HepG2 (cell line): ENCODE measurements around the gene DNMT3A. TPM values are rescaled to one million over a fixed set of nuclear protein-coding genes. Genes with fewer than 3 reads are reported as not detected.
A peak's percentile ranks its signal among the peaks of the same experiment; 100 is the strongest.

Experiments
- ETV5 ChIP-seq: IDR thresholded peaks from 2 replicates; pipeline ENCODE4 v1.6.1; 2018; ENCODE audit warnings: missing biosample characterization, missing genetic modification reagents, inconsistent platforms, borderline replicate concordance
- FOXA1 ChIP-seq, 2 experiments: fragments of 450-650 bp in 1 of 2; sonication (generic) in 1 of 2; formaldehyde crosslinking in 1 of 2; IDR thresholded peaks; 2 replicates each; pipeline versions ENCODE4 v1.4.0 to v1.6.1; 2016 to 2020; ENCODE audit warnings: missing genetic modification reagents in 1 of 2
- ISX ChIP-seq: sonication (generic); formaldehyde crosslinking; conservative IDR thresholded peaks from 2 replicates; pipeline ENCODE4 v1.5.0; 2020; ENCODE audit warnings: missing genetic modification reagents
- MAZ ChIP-seq, 2 experiments: sonication (generic) in 1 of 2; formaldehyde crosslinking in 1 of 2; IDR thresholded peaks; 2 replicates each; pipeline versions ENCODE4 v1.5.0 to v1.6.1; 2012 to 2020; ENCODE audit warnings: low read depth in 2 of 2, mild to moderate bottlenecking in 2 of 2, borderline replicate concordance in 1 of 2, improper control_type of control experiment in 1 of 2, low read length in 1 of 2, missing genetic modification reagents in 1 of 2, moderate library complexity in 1 of 2
- MIER3 ChIP-seq: IDR thresholded peaks from 2 replicates; pipeline ENCODE4 v1.6.1; 2016; ENCODE audit warnings: missing compliant biosample characterization, borderline replicate concordance
- NR1H2 ChIP-seq: sonication (generic); formaldehyde crosslinking; IDR thresholded peaks from 2 replicates; pipeline ENCODE4 v1.8.1; 2022; ENCODE audit warnings: low read depth, missing genetic modification reagents, borderline replicate concordance
- NRL ChIP-seq: sonication (generic); formaldehyde crosslinking; IDR thresholded peaks from 2 replicates; pipeline ENCODE4 v1.5.0; 2020; ENCODE audit warnings: missing genetic modification reagents, mild to moderate bottlenecking, moderate library complexity, borderline replicate concordance
- POLR2AphosphoS5 ChIP-seq: IDR thresholded peaks from 2 replicates; pipeline ENCODE4 v1.6.1; 2012; ENCODE audit warnings: low read depth, low read length
- PRPF4 ChIP-seq: fragments of 200-400 bp; formaldehyde crosslinking; IDR thresholded peaks from 2 replicates; pipeline ENCODE4 v1.6.1; 2016; ENCODE audit warnings: low read length, low read depth; ENCODE audit not compliant: poor library complexity, severe bottlenecking
- RBM39 ChIP-seq: fragments of 200-400 bp; formaldehyde crosslinking; IDR thresholded peaks from one replicate; pipeline ENCODE4 v1.6.1; 2018; ENCODE audit warnings: antibody characterized with exemption, mild to moderate bottlenecking, low read depth, low read length; ENCODE audit not compliant: poor library complexity, severe bottlenecking
- SIX1 ChIP-seq: sonication (generic); formaldehyde crosslinking; IDR thresholded peaks from 2 replicates; pipeline ENCODE4 v1.4.0; 2020; ENCODE audit warnings: missing genetic modification reagents, borderline replicate concordance
- SNRNP70 ChIP-seq: fragments of 200-400 bp; formaldehyde crosslinking; IDR thresholded peaks from 2 replicates; pipeline ENCODE4 v1.6.1; 2017; ENCODE audit warnings: mild to moderate bottlenecking, low read depth, low read length, moderate library complexity
- TFAP4 ChIP-seq: sonication (generic); IDR thresholded peaks from 2 replicates; pipeline ENCODE4 v1.6.1; 2016; ENCODE audit warnings: low read depth, borderline replicate concordance
- TRAFD1 ChIP-seq: sonication (generic); formaldehyde crosslinking; IDR thresholded peaks from 2 replicates; pipeline ENCODE4 v1.5.1; 2020; ENCODE audit warnings: missing genetic modification reagents, mild to moderate bottlenecking, borderline replicate concordance
- XRCC5 ChIP-seq: fragments of 200-400 bp; formaldehyde crosslinking; optimal IDR thresholded peaks from 2 replicates; pipeline ENCODE3; 2017; ENCODE audit warnings: mild to moderate bottlenecking, low read length
- ZC3H13 ChIP-seq: sonication (generic); formaldehyde crosslinking; IDR thresholded peaks from 2 replicates; pipeline ENCODE4 v1.8.1; 2023; ENCODE audit warnings: mild to moderate bottlenecking, missing genetic modification reagents, moderate library complexity
- ZNF121 ChIP-seq: sonication (generic); formaldehyde crosslinking; IDR thresholded peaks from 2 replicates; pipeline ENCODE4 v1.5.0; 2020; ENCODE audit warnings: mild to moderate bottlenecking, missing genetic modification reagents
- ZNF337 ChIP-seq: sonication (generic); formaldehyde crosslinking; IDR thresholded peaks from 2 replicates; pipeline ENCODE4 v1.5.1; 2020; ENCODE audit warnings: missing genetic modification reagents, low read depth, mild to moderate bottlenecking, borderline replicate concordance
- ZNF44 ChIP-seq: sonication (generic); formaldehyde crosslinking; IDR thresholded peaks from 2 replicates; pipeline ENCODE4 v1.5.1; 2020; ENCODE audit warnings: mild to moderate bottlenecking, missing genetic modification reagents
- ZNF605 ChIP-seq: sonication (generic); formaldehyde crosslinking; IDR thresholded peaks from 2 replicates; pipeline ENCODE4 v1.8.0; 2022; ENCODE audit warnings: mild to moderate bottlenecking, missing genetic modification reagents
- polyA plus RNA-seq, 8 experiments: library from polyadenylated mRNA; depleted of rRNA in 3 of 8; stranded (reverse) in 7 of 8; unstranded in 1 of 8; fragments of >200 nt; fragmentation: Illumina TruSeq in 4 of 8; extraction: Trizol in 4 of 8; gene quantifications; 2 replicates each; pipeline versions ENCODE4 v1.2.1 to v1.2.3, GENCODE V29; 2011 to 2016; ENCODE audit warnings: low read depth in 4 of 8, missing spikeins in 1 of 8, mixed read lengths in 1 of 8; ENCODE audit not compliant: insufficient read depth in 1 of 8
- total RNA-seq, 5 experiments: library from RNA; depleted of rRNA; stranded (reverse); fragments of >200 nt; fragmentation: Illumina TruSeq; extraction: Trizol; gene quantifications; 2 replicates each; pipeline ENCODE4 v1.2.3, GENCODE V29; 2016; ENCODE audit warnings: low read depth in 1 of 5
- TF ChIP-seq, protein P1 (sequence below): sonication (generic); formaldehyde crosslinking; IDR thresholded peaks from 2 replicates; pipeline ENCODE4 v1.4.0; 2020; ENCODE audit warnings: missing genetic modification reagents
- TF ChIP-seq, protein P2 (sequence below): sonication (generic); formaldehyde crosslinking; IDR thresholded peaks from 2 replicates; pipeline ENCODE4 v1.8.1; 2023; ENCODE audit warnings: mild to moderate bottlenecking, inconsistent platforms, moderate library complexity, missing genetic modification reagents, borderline replicate concordance

The DNMT3A gene
- total and polyA plus RNA-seq, 2 of the 13 experiments (the other 11 are each of a cell fraction or from before 2014, with no cell fraction given), result 14.7 to 29.1 TPM

DNA sequence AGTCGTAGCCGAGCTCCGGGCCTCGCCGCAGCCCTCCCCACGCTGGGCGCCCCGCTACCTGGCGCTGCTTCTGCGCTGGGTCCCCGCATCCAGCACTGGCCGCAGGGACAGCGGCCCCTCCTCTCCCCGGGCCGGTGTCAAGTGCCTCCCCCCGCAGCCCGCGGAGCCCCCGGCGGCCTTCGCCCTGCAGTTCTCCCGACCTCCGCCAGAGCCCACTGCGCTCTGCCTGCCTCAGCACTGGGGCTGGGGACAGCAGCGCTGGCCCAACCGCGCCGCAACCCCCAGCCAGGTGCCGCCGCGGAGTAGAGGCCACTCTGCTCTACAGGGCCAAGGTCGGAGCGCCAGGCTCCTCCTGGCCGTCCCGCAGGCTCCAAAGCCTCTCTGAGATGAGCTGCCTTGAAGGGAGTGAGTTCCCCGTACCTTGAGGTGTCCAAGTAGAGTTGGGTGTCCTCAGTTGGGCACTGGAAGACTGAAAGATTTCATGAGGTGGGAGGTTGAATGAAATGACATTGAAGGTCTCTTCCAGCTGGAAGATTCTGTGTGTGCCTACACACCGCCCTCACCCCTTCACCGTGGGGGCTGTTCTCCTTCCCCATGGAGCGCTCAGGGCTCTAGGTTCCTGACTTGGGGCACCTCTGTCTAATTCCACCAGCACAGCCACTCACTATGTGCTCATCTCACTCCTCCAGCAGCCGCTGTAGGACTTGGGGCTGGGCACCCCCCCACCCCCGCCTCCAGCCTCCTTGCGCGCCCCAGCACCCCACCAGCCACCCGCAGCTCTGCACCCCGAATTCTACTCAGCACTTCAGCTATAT is 854 bp upstream of the DNMT3A start (continued):
- TF ChIP-seq, protein P1, sequence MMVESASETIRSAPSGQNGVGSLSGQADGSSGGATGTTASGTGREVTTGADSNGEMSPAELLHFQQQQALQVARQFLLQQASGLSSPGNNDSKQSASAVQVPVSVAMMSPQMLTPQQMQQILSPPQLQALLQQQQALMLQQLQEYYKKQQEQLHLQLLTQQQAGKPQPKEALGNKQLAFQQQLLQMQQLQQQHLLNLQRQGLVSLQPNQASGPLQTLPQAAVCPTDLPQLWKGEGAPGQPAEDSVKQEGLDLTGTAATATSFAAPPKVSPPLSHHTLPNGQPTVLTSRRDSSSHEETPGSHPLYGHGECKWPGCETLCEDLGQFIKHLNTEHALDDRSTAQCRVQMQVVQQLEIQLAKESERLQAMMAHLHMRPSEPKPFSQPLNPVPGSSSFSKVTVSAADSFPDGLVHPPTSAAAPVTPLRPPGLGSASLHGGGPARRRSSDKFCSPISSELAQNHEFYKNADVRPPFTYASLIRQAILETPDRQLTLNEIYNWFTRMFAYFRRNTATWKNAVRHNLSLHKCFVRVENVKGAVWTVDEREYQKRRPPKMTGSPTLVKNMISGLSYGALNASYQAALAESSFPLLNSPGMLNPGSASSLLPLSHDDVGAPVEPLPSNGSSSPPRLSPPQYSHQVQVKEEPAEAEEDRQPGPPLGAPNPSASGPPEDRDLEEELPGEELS (CRISPR knock-in tag), result peak; percentile 41; the same call in 1 of the 2 replicates
- peak; percentile 50; the same call in 1 of the 2 replicates for TF ChIP-seq SIX1 (CRISPR knock-in tag)
- no peak for TF ChIP-seq SNRNP70
- TF ChIP-seq XRCC5, result peak; percentile 99
- TF ChIP-seq ZNF44 (CRISPR knock-in tag), result 0 out of 2 replicates have a peak, but pooled peaks have one; percentile 87
- TF ChIP-seq TFAP4, result peak; percentile 63; the same call in 1 of the 2 replicates
- peak; percentile 79; the same call in 1 of the 2 replicates for TF ChIP-seq NRL (CRISPR knock-in tag)
- TF ChIP-seq RBM39, result peak; percentile 75
- TF ChIP-seq ZC3H13 (CRISPR knock-in tag), result peak; percentile 79
- no peak for TF ChIP-seq POLR2AphosphoS5
- TF ChIP-seq ISX (CRISPR knock-in tag), result no peak
- TF ChIP-seq NR1H2, result no peak
- TF ChIP-seq ETV5 (CRISPR knock-in tag), result peak; percentile 69
- TF ChIP-seq MIER3 (CRISPR knock-in tag), result no peak; the same call in 1 of the 2 replicates
- TF ChIP-seq ZNF337 (CRISPR knock-in tag), result no peak
- peak; percentile 91 for TF ChIP-seq MAZ (IDR thresholded peaks at IDR 0.05; ENCODE audit: borderline replicate concordance, low read depth, low read length)
- TF ChIP-seq MAZ (CRISPR knock-in tag; IDR thresholded peaks at IDR 0.05; ENCODE audit: low read depth), result peak; percentile 97
- no peak for TF ChIP-seq ZNF605 (CRISPR knock-in tag)
- TF ChIP-seq FOXA1 (IDR thresholded peaks at IDR 0.05), result no peak
- TF ChIP-seq FOXA1 (CRISPR knock-in tag; IDR thresholded peaks at IDR 0.05), result peak; percentile 50
- TF ChIP-seq ZNF121, result peak; percentile 87
- TF ChIP-seq, protein P2, sequence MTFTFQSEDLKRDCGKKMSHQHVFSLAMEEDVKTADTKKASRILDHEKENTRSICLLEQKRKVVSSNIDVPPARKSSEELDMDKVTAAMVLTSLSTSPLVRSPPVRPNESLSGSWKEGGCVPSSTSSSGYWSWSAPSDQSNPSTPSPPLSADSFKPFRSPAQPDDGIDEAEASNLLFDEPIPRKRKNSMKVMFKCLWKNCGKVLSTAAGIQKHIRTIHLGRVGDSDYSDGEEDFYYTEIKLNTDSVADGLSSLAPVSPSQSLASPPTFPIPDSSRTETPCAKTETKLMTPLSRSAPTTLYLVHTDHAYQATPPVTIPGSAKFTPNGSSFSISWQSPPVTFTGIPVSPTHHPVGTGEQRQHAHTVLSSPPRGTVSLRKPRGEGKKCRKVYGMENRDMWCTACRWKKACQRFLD, result peak; percentile 80; the same call in 1 of the 2 replicates
- TF ChIP-seq TRAFD1 (CRISPR knock-in tag), result no peak
- no peak for TF ChIP-seq PRPF4
